Fibroblast of lung (primary cell): ENCODE measurements around the gene IGF2BP2. TPM values are rescaled to one million over a fixed set of nuclear protein-coding genes. Genes with fewer than 3 reads are reported as not detected.

Experiments
- DNase-seq, 2 donors: peaks; one replicate each; pipeline versions ENCODE4 v3.0.0 to v3.0.0-alpha.2; 2010; ENCODE audit warnings: low read depth in 2 of 2
- H2AFZ ChIP-seq: 2 replicates; pipeline ENCODE4 v1.5.1; 2012; ENCODE audit warnings: low read length, control low read depth, inconsistent platforms
- H3K27ac ChIP-seq: 2 replicates; pipeline ENCODE4 v1.5.1; 2011; ENCODE audit warnings: low read length, control low read depth; ENCODE audit not compliant: insufficient read depth
- H3K27me3 ChIP-seq: 2 replicates; pipeline ENCODE4 v1.5.1; 2011; ENCODE audit warnings: mild to moderate bottlenecking, low read length; ENCODE audit not compliant: control insufficient read depth, insufficient read depth
- H3K36me3 ChIP-seq: 2 replicates; pipeline ENCODE4 v1.5.1; 2011; ENCODE audit warnings: low read length; ENCODE audit not compliant: control insufficient read depth, insufficient read depth
- H3K4me1 ChIP-seq: 2 replicates; pipeline ENCODE4 v1.5.1; 2011; ENCODE audit warnings: low read length; ENCODE audit not compliant: control insufficient read depth, insufficient read depth; ENCODE audit errors: extremely low read depth
- H3K4me2 ChIP-seq: 2 replicates; pipeline ENCODE4 v1.5.1; 2011; ENCODE audit warnings: low read length, control low read depth; ENCODE audit not compliant: insufficient read depth; ENCODE audit errors: extremely low read depth
- H3K4me3 ChIP-seq, 4 experiments: fragments of 200-600 bp in 1 of 4; sonication (generic) in 1 of 4; replicated peaks in 1 of 4; 2 replicates each; pipeline ENCODE4 v1.5.1; 2011 to 2016; ENCODE audit warnings: low read length in 4 of 4, low read depth in 3 of 4, mild to moderate bottlenecking in 3 of 4, control low read depth in 2 of 4, inconsistent platforms in 1 of 4, mixed read lengths in 1 of 4; ENCODE audit not compliant: insufficient read depth in 1 of 4; ENCODE audit errors: control extremely low read depth in 1 of 4
- H3K79me2 ChIP-seq: 2 replicates; pipeline ENCODE4 v1.5.1; 2012; ENCODE audit warnings: mild to moderate bottlenecking, low read length, inconsistent platforms; ENCODE audit not compliant: control insufficient read depth, insufficient read depth
- H3K9ac ChIP-seq: 2 replicates; pipeline ENCODE4 v1.5.1; 2011; ENCODE audit warnings: mild to moderate bottlenecking, low read length, control low read depth; ENCODE audit not compliant: insufficient read depth
- H3K9me3 ChIP-seq: 2 replicates; pipeline ENCODE4 v1.5.1; 2012; ENCODE audit warnings: low read depth, low read length; ENCODE audit not compliant: control insufficient read depth, insufficient read depth
- H4K20me1 ChIP-seq: 2 replicates; pipeline ENCODE4 v1.5.1; 2011; ENCODE audit warnings: low read length; ENCODE audit not compliant: control insufficient read depth, insufficient read depth; ENCODE audit errors: extremely low read depth
- EZH2 ChIP-seq: IDR thresholded peaks from 2 replicates; pipeline ENCODE4 v1.5.1; 2012; ENCODE audit warnings: low read length, control low read depth, mild to moderate bottlenecking; ENCODE audit errors: missing control alignments
- polyA plus RNA-seq, 2 donors: library from polyadenylated mRNA; depleted of rRNA in 1 of 2; stranded (reverse) in 1 of 2; unstranded in 1 of 2; fragments of >200 nt; gene quantifications; 2 replicates each; pipeline ENCODE4 v1.2.1, GENCODE V29; 2011 to 2012; ENCODE audit warnings: missing spikeins in 1 of 2
- total RNA-seq: library from RNA; depleted of rRNA; stranded (reverse); fragments of >200 nt; gene quantifications from 2 replicates; pipeline ENCODE4 v1.2.1, GENCODE V29; 2014
- TF ChIP-seq, protein P1 (sequence below), 2 donors: IDR thresholded peaks in 1 of 2; conservative IDR thresholded peaks in 1 of 2; 1 replicate in 1 of 2; 2 replicates in 1 of 2; pipeline ENCODE4 v1.5.1; 2011 to 2012; ENCODE audit warnings: low read length in 2 of 2, control low read depth in 1 of 2, inconsistent platforms in 1 of 2, low read depth in 1 of 2, mild to moderate bottlenecking in 1 of 2

IGF2BP2 gene
- total and polyA plus RNA-seq, 2 donors (not counting 1 experiment from before 2014, with no cell fraction given): 5.5 to 46.1 TPM

DNA sequence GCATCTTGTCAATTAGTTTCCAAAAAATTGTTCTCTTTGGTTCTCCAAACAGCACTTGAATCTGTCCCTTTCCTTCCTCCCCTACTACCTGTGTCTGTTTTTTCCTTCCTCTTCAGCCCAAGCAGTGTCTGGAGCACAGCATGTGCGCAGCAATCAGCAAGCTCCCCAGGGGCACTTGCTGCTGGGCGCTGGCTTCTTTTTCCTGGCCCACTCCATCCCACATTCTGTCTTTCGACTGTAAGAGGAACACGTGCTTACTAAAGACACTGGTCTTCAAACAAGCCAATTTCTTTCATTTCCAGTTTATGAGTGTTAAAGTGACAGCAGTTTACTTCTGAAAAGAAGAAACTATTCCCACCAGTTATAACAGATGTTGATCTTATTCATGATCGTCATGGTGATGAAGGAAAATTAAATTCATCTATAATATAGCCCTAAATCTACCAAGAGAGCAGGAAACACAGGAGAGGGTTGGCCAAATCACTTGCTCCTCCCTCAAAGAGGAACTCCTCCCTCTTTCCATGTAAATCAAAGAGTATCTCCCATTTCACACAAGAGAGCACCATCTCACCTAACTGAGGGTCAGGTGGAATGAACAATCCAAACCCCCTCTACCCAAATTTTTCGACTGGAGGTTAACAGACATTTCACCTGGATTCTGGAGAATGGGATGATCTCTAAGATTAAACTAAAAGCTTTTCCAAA, 115.4 kb downstream of the IGF2BP2 start:
- TF ChIP-seq EZH2: no peak
- TF ChIP-seq, protein P1, sequence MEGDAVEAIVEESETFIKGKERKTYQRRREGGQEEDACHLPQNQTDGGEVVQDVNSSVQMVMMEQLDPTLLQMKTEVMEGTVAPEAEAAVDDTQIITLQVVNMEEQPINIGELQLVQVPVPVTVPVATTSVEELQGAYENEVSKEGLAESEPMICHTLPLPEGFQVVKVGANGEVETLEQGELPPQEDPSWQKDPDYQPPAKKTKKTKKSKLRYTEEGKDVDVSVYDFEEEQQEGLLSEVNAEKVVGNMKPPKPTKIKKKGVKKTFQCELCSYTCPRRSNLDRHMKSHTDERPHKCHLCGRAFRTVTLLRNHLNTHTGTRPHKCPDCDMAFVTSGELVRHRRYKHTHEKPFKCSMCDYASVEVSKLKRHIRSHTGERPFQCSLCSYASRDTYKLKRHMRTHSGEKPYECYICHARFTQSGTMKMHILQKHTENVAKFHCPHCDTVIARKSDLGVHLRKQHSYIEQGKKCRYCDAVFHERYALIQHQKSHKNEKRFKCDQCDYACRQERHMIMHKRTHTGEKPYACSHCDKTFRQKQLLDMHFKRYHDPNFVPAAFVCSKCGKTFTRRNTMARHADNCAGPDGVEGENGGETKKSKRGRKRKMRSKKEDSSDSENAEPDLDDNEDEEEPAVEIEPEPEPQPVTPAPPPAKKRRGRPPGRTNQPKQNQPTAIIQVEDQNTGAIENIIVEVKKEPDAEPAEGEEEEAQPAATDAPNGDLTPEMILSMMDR (conservative IDR thresholded peaks at IDR 0.05 in 1 of 2, IDR thresholded peaks at IDR 0.05 in 1 of 2; ENCODE audit: low read depth in 1 of 2, low read length in 2 of 2): no peak
- Histone ChIP-seq H3K27me3 (no peaks in the 10 kb centered on the region), H3K9me3 (no peaks in the 10 kb centered on the region), H3K79me2 (peaks cover 44% of the 10 kb centered on the region), H4K20me1 (peaks cover 1% of the 10 kb centered on the region), H3K27ac (no peak overlapping the region), H3K4me3 (no peak overlapping the region), H3K4me2 (no peak overlapping the region), H2AFZ (no peak overlapping the region), H3K36me3 (no peaks in the 10 kb centered on the region), H3K9ac (no peak overlapping the region), H3K4me1 (peaks cover 2% of the 10 kb centered on the region)
- DNase-seq: no peak

GRCh38 chr3:185708392-185708791, 116.5 kb downstream of the IGF2BP2 start:
- H3K4me3 ChIP-seq: no peak overlapping the region
- peaks cover 1% of the 10 kb centered on the region for H4K20me1 ChIP-seq
- no peak overlapping the region for H3K4me2 ChIP-seq
- no peaks in the 10 kb centered on the region for H3K9me3 ChIP-seq
- peaks cover 40% of the 10 kb centered on the region for H3K79me2 ChIP-seq
- no peak for DNase-seq
- TF ChIP-seq, protein P1 (conservative IDR thresholded peaks at IDR 0.05 in 1 of 2, IDR thresholded peaks at IDR 0.05 in 1 of 2; ENCODE audit: low read depth in 1 of 2, low read length in 2 of 2): no peak
- TF ChIP-seq EZH2: no peak
- no peaks in the 10 kb centered on the region for H3K36me3 ChIP-seq
- no peak overlapping the region for H3K27ac ChIP-seq
- H2AFZ ChIP-seq: no peak overlapping the region
- peaks cover 2% of the 10 kb centered on the region for H3K4me1 ChIP-seq
- H3K27me3 ChIP-seq: no peaks in the 10 kb centered on the region
- H3K9ac ChIP-seq: no peak overlapping the region

DNA sequence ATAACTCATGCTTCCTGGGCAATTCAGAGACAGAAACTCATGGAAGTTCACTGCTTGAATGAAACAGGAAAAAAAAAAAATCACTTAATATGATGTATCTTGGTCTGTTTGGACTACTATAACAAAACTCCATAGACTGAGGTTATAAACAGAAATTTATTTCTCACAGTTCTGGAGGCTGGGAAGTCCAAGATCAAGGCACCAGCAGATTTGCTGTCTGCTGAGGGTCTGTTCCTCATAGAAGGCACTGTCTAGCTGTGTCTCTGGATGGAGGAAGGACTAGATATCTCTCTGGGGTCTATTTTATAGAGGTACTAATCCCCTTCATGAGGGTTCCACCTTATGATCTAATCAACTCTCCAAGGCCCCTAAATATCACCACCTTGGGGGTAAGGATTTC, 119.3 kb downstream of the IGF2BP2 start:
- Histone ChIP-seq H3K4me1 (peaks cover 2% of the 10 kb centered on the region), H3K9me3 (no peaks in the 10 kb centered on the region), H3K27me3 (no peaks in the 10 kb centered on the region), H3K4me2 (no peak overlapping the region), H3K79me2 (peaks cover 33% of the 10 kb centered on the region), H4K20me1 (no peaks in the 10 kb centered on the region), H3K4me3 (no peak overlapping the region), H2AFZ (no peak overlapping the region), H3K9ac (no peak overlapping the region), H3K27ac (no peak overlapping the region), H3K36me3 (no peaks in the 10 kb centered on the region)
- TF ChIP-seq, protein P1 (conservative IDR thresholded peaks at IDR 0.05 in 1 of 2, IDR thresholded peaks at IDR 0.05 in 1 of 2; ENCODE audit: low read depth in 1 of 2, low read length in 2 of 2): no peak
- no peak for TF ChIP-seq EZH2
- no peak for DNase-seq
